Skeletal muscle satellite cell (primary cell): ENCODE measurements around the gene GOLGA6D.
"Not testable (repeated sequence)": the region's sequence is repeated elsewhere in the genome, so short reads cannot be mapped to it uniquely, and the experiment has no call there.

ENCODE experiments used
- H3K27me3 ChIP-seq: 2 replicates; pipeline ENCODE4 v1.7.0; 2013; ENCODE audit warnings: low read length; ENCODE audit not compliant: control insufficient read depth, insufficient read depth
- H3K36me3 ChIP-seq: 2 replicates; pipeline ENCODE4 v1.7.0; 2013; ENCODE audit warnings: mild to moderate bottlenecking, control low read depth, low read length; ENCODE audit not compliant: insufficient read depth
- H3K4me1 ChIP-seq: 2 replicates; pipeline ENCODE4 v1.7.0; 2013; ENCODE audit warnings: low read length; ENCODE audit not compliant: control insufficient read depth, insufficient read depth
- H3K4me2 ChIP-seq: 2 replicates; pipeline ENCODE4 v1.7.0; 2013; ENCODE audit warnings: mild to moderate bottlenecking, low read length
- H3K4me3 ChIP-seq: 2 replicates; pipeline ENCODE4 v1.7.0; 2013; ENCODE audit warnings: low read length
- H3K9ac ChIP-seq: 2 replicates; pipeline ENCODE4 v1.7.0; 2013; ENCODE audit warnings: mild to moderate bottlenecking, low read depth, low read length, moderate library complexity
- H3K9me3 ChIP-seq: replicated peaks from 2 replicates; pipeline ENCODE4 v1.7.0; 2013; ENCODE audit warnings: mild to moderate bottlenecking, control low read depth, low read length

GOLGA6D gene

GRCh38 chr15:75319231-75319897 is 36.7 kb downstream of the GOLGA6D start:
- H3K27me3 ChIP-seq, result peaks cover 37% of the 10 kb centered on the region
- not testable (repeated sequence) for H3K9me3 ChIP-seq, H3K9ac ChIP-seq, H3K4me3 ChIP-seq, H3K4me2 ChIP-seq, H3K4me1 ChIP-seq, H3K36me3 ChIP-seq

- Histone ChIP-seq H3K4me1 (no peaks in the 10 kb centered on the region), H3K4me3 (no peak overlapping the region), H3K9ac (no peak overlapping the region)
Measured at GRCh38 chr15:75321711-75322110, 39.1 kb downstream of the GOLGA6D start.

GRCh38 chr15:75325922-75326321 is 43.3 kb downstream of the GOLGA6D start:
- H3K27me3 ChIP-seq, result peaks cover 25% of the 10 kb centered on the region
- no peak overlapping the region for H3K4me2 ChIP-seq
- H3K36me3 ChIP-seq, result no peaks in the 10 kb centered on the region
- no peak overlapping the region for H3K4me3 ChIP-seq
- H3K4me1 ChIP-seq, result no peaks in the 10 kb centered on the region
- H3K9me3 ChIP-seq, result no peaks in the 10 kb centered on the region
- H3K9ac ChIP-seq, result no peak overlapping the region

More at GRCh38 chr15:75321711-75322110, 39.1 kb downstream of the GOLGA6D start:
- Histone ChIP-seq H3K36me3 (no peaks in the 10 kb centered on the region), H3K4me2 (no peak overlapping the region), H3K27me3 (peaks cover 30% of the 10 kb centered on the region), H3K9me3 (no peaks in the 10 kb centered on the region)

GRCh38 chr15:75327005-75327404 is 44.4 kb downstream of the GOLGA6D start:
- no peak overlapping the region for H3K4me2 ChIP-seq
- no peak overlapping the region for H3K9ac ChIP-seq

DNA sequence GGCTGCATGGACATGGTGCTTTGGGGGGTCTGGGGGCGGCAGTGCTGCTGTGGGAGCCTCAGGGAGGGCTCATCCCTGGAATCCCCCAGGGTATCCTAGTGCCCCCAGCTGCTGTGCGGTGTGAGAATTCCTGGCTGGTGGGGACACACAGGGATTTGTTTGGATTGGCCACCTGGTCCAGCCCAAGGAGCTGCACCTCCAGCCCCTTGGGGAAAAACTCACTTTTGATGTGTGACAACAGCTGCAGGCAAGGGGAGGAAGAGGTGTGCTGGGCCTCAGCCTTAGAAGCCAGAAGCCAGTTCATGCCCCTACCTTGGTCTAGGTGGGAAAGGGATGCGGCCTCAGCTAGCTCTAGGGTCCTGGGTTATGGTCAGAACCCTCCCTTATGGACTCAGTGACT is 44.9 kb downstream of the GOLGA6D start:
- Histone ChIP-seq H3K4me2 (no peak overlapping the region), H3K36me3 (no peaks in the 10 kb centered on the region), H3K4me3 (no peak overlapping the region), H3K27me3 (peaks cover 12% of the 10 kb centered on the region), H3K9ac (no peak overlapping the region), H3K9me3 (no peaks in the 10 kb centered on the region), H3K4me1 (no peaks in the 10 kb centered on the region)

More at GRCh38 chr15:75327005-75327404, 44.4 kb downstream of the GOLGA6D start:
- peaks cover 16% of the 10 kb centered on the region for H3K27me3 ChIP-seq
- no peaks in the 10 kb centered on the region for H3K4me1 ChIP-seq
- H3K9me3 ChIP-seq, result no peaks in the 10 kb centered on the region
- H3K36me3 ChIP-seq, result no peaks in the 10 kb centered on the region
- no peak overlapping the region for H3K4me3 ChIP-seq

DNA sequence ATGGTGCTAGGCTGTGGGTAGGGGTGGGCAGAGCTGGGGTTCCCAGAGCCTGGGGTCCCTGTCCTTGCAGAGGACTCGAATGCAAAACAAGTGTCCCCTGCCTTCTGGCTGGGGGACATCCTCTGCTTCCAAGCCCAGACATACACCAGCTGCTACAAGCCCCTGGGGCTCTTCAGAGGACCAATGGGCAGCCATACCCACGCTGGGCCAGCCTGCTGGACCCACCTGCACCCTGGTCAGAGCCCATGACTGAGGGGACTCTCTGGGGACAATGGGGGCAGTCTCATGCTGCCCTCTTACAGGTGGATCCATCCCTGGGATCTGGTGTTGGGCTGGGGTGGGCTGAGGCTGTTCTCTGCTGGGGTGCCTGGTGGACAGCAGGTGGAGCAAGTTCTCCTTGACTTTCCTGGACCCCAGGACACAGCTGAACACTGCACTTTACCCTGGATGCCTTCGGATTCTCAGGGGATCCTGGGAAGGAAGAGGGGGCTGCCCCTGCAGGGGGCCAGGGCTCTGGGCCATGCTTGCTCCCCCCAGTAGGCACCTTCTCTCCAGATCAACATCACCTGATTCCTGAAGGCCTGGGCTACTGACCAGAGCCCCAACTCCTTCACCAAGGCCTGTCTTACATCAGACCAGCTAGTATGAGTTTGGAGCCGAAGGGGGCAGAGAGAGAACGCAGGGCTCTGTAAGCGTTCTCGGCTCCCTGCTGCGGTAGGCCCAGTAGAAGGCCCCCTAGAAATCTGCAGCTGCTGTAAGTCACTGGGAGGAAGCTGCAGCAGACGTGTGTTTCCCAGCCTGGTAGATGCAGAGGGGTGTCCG is 46.1 kb downstream of the GOLGA6D start:
- no peak overlapping the region for H3K4me3 ChIP-seq
- no peaks in the 10 kb centered on the region for H3K36me3 ChIP-seq
- no peak overlapping the region for H3K9ac ChIP-seq
- H3K4me2 ChIP-seq, result no peak overlapping the region
- H3K9me3 ChIP-seq, result no peaks in the 10 kb centered on the region
- no peaks in the 10 kb centered on the region for H3K4me1 ChIP-seq
- peaks cover 6% of the 10 kb centered on the region for H3K27me3 ChIP-seq

DNA sequence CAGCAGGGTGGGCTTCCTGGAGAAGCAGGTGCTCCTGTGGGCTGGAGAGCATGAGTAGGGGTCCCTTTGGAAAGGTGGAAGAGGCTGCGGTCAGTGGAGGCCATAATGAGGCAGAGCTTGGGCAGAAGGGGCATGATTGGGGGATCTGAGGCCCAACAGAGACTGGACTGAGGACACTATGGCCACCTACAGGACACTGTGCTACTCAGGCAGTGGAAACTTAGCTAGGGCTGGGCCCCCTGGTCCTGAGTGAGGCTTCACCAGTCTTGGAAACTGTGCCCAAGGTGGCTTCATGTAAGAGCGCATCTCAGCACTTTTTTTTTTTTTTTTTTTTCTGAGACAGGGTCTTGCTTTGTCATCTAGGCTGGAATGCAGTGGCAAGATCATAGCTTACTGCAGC is 46.9 kb downstream of the GOLGA6D start:
- Histone ChIP-seq H3K9ac (no peak overlapping the region), H3K9me3 (no peaks in the 10 kb centered on the region), H3K27me3 (peaks cover 4% of the 10 kb centered on the region), H3K36me3 (no peaks in the 10 kb centered on the region), H3K4me3 (no peak overlapping the region), H3K4me1 (no peaks in the 10 kb centered on the region), H3K4me2 (no peak overlapping the region)

GRCh38 chr15:75332093-75332492 is 49.5 kb downstream of the GOLGA6D start:
- H3K4me3 ChIP-seq, H3K9ac ChIP-seq, H3K4me2 ChIP-seq, H3K36me3 ChIP-seq, H3K9me3 ChIP-seq, H3K27me3 ChIP-seq: not testable (repeated sequence)
- H3K4me1 ChIP-seq, result peaks cover 12% of the 10 kb centered on the region

DNA sequence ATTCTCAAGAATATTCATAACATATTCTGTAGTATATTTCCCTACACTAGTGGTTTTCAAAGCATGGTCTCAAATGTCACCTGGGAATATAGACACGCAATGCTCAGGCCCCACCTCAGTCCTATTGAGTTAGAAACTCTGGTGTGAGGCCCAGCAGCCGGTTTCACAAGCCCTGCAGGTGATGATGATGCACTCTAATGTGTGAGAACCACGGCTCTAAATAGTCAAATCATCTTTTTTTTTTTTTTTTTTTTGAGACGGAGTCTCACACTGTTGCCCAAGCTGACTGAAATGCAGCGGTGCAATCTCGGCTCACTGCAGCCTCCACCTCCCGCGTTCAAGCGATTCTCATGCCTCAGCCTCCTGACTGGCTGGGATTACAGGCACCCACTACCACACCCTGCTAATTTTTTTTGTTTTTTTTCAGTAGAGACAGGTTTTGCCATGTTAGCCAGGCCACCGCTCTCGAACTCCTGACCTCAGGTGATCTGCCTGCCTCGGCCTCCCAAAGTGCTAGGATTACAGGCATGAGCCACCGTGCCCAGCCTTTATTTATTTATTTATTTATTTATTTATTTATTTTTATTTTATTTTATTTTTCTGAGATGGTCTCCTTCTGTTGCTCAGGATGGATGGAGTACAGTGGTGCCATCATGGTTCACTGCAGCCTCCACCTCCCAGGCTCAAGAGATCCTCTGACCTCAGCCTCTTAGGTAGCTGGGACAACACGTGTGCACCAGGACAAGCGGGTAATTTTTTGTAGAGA is 51.2 kb downstream of the GOLGA6D start:
- H3K4me1 ChIP-seq, result peaks cover 12% of the 10 kb centered on the region
- not testable (repeated sequence) for H3K4me3 ChIP-seq, H3K9me3 ChIP-seq, H3K4me2 ChIP-seq, H3K9ac ChIP-seq, H3K27me3 ChIP-seq, H3K36me3 ChIP-seq

DNA sequence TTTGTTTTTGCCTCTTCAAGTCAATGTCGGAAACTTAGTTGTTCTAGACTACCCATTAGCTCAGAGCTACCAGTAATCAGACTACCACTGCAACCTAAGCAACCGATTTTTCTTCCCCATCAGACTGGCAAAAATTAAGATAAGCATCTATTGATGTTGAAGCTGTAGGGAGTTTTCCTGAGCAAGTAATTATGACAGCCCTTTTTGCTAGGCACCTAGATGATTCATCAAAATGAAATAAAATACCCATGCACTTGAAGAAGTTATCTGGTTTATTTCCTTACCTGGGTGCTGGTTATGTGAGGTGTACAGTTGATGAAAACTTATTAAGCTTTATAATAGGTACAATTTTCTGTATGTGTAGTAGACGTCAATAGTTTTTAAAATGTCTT is 52.7 kb downstream of the GOLGA6D start:
- Histone ChIP-seq H3K4me2 (peak overlapping the region; percentile 87), H3K4me1 (peaks cover 12% of the 10 kb centered on the region), H3K9ac (peak overlapping the region; percentile 88), H3K36me3 (peaks cover 13% of the 10 kb centered on the region), H3K9me3 (no peaks in the 10 kb centered on the region), H3K4me3 (peak overlapping the region; percentile 81), H3K27me3 (no peaks in the 10 kb centered on the region)

GRCh38 chr15:75335705-75336355 is 53.2 kb downstream of the GOLGA6D start, which contains the start of gene COMMD4:
COMMD4 (plus strand) TSS chr15:75336063; CDS start chr15:75336090, 27 bp downstream.
- Histone ChIP-seq H3K9me3 (no peaks in the 10 kb centered on the region), H3K9ac (peak within 1 kb of the TSS; percentile 88), H3K4me1 (peaks cover 12% of the 10 kb centered on the region), H3K4me2 (peak within 1 kb of the TSS; percentile 87), H3K4me3 (peak within 1 kb of the TSS; percentile 81), H3K27me3 (no peaks in the 10 kb centered on the region), H3K36me3 (peaks cover 17% of the 10 kb centered on the region)
